Loucy (cell line): Measurements from ENCODE around the gene SNRNP200.

Experiments
- CTCF ChIP-seq: fragments of 200-600 bp; sonication (generic); conservative IDR thresholded peaks from 2 replicates; pipeline ENCODE4 v1.5.1; 2014; ENCODE audit warnings: mild to moderate bottlenecking, antibody characterized with exemption, low read length
- EZH2phosphoT487 ChIP-seq: fragments of 200-600 bp; IDR thresholded peaks from 2 replicates; pipeline ENCODE4 v1.6.1; 2018; ENCODE audit warnings: antibody characterized with exemption, mild to moderate bottlenecking, moderate library complexity, borderline replicate concordance

- TF ChIP-seq CTCF (no peak), EZH2phosphoT487 (no peak)
These were observed 52.8 kb downstream of the SNRNP200 start for GRCh38 chr2:96252526-96252925.
